Stimulated activated CD4-positive, alpha-beta T cell treated with anti-CD3 and anti-CD28 coated beads, Interleukin-1b, Interleukin-23, amount 100 ng/mL, for 1 hour (primary cell): ENCODE results near the gene OSBPL8.

ENCODE experiments used
- DNase-seq, 2 donors: peaks; one replicate each; pipeline ENCODE4 v3.0.0-alpha.2; 2020; ENCODE audit warnings: low read depth in 2 of 2

The OSBPL8 gene

DNA sequence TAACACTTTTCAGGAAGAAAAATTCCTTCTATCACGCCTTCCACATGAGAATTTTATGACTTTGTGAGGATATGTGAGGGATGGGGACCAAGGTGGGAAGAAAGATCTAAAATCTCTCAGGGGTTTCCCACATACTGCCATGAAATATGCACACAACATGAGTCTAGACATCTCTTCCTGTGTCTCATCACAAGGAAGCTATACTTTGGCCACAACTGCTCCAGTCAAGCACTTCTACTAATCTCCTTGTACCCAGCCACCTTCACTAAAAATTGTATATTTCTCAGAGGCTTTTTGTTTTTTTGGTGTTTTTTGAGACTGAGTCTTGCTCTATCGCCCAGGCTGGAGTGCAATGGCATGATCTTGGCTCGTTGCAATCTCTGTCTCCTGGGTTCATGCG is 3.2 kb downstream of the OSBPL8 start:
- no peak for DNase-seq

DNA sequence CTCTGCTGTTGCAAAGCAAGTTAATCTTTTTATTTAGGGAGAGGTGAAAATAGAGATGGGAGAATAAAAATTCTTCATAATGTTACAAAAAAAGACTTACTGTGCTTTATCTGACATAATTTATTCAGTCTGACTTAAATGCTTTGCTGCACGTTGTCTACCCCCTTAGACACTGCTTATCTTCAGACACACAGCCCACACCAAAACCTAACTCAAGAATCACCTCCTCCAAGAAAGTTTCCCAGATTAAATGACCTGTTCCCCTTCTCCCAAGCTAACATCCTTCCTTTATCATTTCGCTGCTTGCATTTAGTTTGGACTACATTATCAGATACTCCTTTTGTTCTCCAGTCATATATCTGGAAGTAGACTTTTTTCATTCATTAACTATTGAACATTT is 3.8 kb downstream of the OSBPL8 start:
- no peak for DNase-seq

DNA sequence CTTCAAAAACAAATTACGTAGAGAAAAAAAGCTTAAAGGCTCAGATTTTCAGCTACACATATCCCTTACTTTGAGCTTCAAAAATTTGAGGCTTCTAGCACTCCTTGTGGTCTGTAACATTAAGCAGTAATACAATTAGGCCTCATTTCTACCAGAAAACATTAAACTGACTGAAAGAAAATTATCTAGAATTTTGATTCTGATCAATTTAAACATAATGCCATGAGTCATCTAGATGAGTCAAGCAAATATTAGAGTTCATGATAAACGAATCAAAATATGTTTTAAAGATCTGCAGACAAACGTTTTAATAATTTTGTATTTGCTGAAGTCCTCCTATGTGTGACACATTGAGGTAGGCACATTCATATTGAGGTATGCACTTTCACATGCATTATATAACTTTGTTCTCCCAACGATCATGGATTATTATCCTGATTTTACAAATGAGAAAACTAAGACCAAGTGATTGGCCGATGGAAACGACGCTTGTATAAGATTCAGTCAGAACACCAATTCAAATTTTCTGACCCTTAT is 4.3 kb downstream of the OSBPL8 start:
- no peak for DNase-seq

DNA sequence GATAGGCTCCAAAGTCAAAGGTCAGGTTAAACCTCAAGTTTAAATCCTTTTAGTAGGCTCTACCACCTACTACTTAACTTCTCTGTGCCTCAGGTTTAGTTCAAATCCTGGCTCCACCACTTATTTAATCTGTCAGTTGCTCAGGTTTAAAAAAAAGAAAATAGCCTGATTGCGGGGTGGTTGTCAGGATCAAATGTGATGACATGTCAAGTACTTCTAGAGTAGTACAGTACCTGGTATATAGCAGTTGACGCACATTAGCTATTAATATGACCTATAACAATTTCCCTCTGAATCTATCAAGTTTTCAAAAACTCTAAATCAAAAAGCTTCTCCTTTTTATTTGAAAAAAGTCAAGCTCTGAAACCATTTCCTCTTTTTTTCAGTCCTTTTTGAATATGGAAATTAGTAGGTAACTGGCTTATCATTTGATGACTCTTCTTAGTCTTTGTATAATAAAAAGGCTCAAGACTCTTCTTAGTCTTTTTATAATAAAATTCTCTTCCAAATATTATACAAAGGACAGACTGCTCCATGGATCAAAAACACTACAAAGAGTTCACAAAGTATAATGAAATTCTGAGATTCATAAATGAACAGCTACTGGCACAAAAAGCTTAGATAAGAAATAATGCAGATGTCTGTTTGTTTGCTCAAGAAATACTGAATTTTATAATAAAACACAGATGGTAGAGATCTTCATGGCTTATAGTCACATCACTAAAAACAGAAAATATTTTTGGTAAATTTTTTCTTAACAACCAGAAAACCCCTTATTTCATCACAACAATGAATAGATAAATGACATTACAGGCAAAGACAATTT is 5.0 kb downstream of the OSBPL8 start:
- no peak for DNase-seq

DNA sequence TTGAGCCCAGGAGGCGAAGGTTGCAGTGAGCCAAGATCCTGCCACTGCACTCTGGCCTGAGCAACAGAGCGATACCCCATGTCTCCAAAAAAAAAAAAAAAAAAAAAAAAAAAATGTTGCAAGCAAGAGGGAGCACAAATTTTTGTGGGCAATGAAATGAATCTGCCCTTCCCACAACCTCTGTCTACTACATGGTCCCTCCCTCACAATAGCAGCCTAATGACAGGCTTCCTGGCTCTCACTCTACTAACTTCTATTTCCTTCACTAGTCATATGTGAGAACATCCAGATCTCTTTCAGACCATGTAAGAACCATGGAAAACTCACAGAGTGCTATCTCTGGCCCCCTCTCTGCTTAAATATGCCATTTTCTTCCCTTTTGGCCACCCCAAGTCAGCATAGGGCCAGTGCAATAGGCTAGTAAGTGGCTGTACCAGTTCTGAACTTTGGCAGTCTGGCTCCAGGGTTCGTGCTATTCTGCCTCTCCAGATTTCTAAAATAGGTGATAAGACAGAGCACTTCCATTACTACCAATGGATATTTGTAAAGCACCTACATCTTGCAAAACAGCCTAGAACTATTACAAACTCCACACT is 7.1 kb downstream of the OSBPL8 start:
- DNase-seq: no peak

DNA sequence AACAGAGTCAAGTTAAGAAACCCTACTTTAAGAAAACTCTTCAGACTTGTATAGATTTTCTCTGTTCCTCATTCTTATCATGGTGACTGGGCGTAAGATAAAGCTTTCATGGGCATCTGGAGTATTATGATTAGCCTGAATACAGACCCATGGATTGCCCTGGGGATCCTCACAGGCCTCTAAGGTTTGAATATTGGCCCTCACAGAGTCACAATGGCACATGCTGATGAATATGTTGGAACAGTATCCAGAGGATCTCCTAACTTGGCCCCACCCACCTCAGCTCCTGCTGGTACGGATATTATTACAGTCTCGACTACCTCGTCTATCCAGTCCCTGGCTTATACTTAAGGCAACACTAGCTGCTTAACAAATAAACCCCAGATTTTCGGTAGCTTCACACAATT is 8.1 kb downstream of the OSBPL8 start:
- DNase-seq: no peak

DNA sequence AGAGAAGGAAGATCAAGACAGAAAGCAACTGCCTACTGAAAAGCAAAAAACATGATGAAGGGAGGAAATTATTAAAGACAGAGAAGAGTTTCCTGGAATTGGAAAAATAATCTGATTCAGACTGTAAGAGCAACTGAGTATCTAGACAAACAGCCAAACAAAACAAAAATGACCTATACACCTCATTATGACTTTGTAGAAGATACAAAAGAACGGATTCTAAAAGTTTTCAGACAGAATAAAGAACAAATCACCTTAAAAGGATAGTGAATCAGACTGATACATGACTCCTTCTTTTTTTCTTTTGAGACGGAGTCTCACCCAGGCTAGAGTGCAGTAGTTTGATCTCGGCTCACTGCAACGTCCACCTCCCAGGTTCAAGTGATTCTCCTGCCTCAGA is 10.4 kb downstream of the OSBPL8 start:
- DNase-seq: no peak

DNA sequence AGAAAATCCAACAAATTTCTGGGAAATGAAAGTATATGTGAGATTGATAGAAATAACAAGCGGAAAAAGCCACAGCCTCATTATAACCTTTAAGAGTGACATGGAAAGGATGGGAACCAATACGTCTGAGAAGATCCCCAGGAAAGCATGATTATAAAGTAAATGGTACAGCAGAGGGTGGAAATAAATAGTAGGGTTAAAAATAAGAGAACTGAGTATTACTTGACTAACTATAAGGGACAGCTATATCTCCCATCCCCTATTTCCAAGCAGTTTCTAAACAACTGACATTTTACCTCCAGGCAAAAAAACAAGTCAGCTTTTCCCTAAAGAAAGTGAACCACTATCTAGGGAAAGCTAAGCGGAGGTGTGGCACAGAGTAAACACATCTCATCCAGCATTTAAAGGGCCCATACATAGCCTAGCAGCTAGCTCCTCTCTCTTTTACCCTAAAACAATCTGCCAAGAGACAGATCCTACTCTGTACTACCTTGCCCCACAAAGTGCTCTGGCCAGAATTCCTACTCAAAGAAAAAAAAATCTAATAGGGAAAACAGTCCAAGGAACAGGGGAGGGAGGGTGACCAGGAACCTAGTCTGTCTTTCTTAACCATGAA is 11.2 kb downstream of the OSBPL8 start:
- no peak for DNase-seq

DNA sequence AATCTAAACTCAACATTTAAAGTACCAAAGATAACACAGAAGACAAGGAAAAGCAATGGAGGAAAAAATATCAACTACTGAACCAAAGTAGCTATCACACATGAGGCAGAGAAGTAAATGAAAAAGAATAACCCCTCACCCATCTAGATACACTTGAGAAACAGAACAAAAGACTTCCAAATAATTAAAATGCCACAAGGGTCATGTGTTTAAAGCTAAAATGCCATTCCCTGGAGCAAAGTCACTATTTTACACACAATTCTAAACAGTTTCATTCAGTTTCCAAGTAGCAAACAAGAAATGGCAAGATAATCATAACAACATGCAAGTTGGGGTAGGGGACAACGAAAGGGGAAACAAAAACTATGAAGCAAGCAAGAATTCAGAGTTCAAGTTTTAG is 12.0 kb downstream of the OSBPL8 start:
- no peak for DNase-seq

DNA sequence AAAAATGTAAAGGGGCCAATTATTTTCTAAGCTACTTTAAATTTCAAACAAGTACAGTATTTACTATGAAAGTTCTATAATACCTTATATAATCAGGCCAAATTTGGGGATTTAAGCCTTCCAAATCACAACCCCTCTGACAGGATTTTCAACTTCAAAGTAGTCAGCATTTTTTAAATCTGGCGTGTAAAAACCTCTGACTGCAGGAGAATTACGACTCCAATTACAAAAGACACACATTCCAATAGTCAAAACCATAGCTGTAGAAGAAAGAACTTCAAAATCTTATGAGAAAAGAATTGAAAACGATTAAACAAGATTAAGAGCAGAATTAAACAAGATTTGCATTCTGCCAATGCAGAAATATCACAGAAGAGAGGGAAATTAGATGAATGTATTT is 12.7 kb downstream of the OSBPL8 start:
- no peak for DNase-seq

DNA sequence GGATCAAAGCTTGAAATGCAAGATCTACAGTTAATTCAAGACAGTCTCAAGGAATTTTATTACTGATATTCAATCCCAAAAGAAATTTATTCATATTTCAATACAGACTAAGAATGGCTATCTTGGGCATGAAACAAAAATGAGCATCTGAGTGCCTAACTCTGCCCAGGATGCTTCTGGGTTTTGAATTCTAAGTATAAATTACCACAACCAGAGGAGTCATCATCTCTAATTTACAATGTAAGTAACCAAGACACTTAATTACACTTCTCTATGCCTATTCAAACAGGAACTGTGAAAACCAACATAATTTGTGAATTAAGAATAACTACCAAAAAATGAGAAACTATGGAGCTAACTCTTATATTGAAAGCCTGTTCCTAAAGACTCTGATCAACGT is 14.1 kb downstream of the OSBPL8 start:
- no peak for DNase-seq

DNA sequence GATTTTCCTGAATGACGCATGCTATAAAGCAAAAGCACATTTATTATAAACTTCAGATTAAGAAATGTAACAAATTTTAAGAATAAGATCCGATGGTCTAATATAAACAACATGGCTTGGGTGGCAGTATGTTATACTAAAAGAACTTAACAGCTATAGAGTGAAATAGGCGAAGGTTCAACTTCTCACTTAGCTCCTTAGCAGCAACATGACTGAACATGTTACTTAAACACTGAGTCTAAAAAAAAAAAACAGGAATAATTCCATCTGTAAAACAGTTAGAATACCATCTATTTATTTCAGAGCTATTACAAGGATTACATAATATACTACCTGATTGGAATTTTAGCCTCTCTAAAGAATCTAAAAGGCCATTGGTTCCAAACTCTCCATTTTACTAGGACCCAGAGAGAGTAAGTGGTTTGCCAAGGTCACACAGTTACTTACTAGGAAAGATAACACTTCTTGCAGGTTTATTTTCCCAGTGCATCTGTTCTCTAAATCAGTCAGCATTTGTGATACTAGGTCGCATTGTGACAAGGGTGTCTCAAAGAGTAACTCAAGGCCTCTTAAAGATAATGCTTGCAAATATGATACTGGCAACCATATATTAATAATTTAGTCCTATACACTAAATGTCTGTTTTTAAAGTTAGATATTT is 14.8 kb downstream of the OSBPL8 start:
- no peak for DNase-seq

DNA sequence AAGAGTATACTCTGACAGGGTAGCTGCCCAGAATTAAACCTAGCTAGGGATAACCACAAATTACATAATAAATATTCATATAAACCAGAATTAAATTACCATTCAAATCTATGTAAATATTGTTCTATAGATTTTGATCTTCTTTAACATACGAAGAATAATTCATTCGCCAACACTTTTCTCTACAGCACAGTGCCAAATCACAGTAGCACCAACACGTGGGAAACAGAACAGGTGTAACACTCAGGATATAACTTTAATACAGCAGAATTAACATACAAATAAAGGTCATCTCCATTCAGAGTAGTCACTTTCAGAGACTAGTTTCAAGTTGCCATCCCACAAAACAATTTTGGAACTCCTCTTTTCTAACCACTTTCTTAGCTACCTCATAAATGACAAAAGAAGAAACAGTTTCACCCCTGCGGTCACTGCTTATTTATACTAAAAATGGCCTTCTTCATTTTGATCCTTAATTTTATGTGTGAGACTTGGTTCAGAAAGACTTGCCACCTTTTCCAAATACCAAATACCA is 15.7 kb downstream of the OSBPL8 start:
- no peak for DNase-seq

DNA sequence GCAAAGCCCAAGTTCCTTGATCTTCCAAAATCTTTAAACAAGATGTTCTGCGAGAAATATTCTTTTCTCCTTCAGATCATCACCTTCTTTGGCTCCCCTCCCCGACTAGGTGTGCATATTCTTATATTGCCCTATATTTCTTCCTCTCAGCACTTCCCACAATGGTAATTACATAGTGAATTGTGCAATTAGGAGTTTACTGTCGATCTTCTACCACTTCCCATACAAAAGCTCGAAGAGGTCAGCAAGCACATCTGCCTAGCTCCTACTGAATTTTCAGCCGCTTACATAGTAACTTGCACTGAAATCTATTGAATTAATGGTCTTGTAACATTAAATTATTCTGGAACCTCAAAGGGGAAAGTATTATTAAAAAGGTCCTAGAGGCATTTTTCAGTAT is 16.7 kb downstream of the OSBPL8 start:
- no peak for DNase-seq

DNA sequence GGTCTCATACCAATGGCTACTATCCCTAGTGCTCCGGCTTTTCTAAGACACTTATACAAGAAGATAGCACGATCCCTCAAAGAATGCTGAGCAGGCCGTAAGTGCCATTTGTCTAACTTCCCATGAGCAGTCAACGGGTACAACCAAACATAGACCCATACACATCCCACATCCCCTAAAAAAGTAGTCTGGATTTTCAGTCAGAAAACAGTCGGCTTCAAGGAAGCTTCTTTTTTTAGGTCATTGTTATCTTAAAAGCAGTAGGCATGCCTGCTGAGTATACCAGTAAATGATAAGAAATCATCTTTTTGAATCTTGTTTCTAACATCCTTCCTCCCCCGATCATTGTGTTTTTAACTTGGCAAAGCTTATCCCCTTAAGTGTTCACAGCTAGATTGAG is 19.8 kb downstream of the OSBPL8 start:
- DNase-seq: no peak

DNA sequence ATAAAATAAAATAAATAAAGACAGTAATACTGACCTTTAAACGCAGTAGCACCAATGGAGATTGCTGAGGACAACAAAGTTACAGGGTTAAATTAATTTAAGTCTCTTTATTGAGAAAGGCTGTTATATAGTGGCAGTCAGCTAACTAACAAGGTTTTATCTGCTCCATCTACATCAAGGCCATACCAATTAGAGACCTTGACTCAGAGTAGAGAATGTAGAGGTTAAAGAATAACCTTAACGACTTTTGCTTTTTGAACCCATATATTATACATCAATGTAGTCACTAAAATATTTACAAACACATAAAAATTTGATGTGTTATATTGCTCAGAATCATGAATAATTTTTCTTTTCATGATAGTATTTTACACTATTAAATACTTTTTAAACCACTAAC is 21.6 kb downstream of the OSBPL8 start:
- no peak for DNase-seq

DNA sequence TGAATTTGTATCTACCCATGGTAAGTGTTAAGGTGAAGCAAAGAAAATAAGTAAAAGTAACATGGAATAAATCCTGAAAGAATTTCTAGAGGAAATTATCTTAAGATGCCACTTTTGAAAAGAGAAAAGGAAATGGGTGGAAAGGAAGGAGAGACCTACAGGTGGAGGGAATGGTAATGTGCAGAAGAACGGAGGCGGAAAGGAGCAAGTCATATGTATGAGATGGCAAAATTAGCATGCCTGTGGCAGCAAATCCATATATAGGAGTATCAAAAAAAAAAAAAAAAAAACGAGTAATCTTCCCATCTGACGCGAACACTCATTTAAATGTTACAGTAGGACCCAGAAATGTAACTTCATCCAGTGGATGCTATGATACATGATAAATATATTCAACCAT is 23.0 kb downstream of the OSBPL8 start:
- no peak for DNase-seq

DNA sequence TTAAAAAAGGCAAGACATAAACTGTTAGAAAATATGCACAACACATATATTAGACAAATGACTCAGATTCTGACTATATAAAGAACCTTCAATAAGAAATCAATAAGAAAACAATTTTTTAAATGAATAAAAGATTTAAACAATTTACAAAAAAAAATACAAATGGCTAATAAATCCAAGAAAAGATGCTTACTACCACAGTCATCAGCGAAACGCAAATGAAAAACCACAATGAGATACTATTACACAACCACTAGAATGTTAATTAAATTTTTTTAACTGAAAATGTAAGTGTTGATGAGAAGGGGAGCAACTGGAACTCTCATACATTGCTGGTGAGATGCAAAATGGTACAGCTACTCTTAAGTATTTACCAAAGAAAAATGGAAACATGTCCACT is 24.4 kb downstream of the OSBPL8 start:
- no peak for DNase-seq

DNA sequence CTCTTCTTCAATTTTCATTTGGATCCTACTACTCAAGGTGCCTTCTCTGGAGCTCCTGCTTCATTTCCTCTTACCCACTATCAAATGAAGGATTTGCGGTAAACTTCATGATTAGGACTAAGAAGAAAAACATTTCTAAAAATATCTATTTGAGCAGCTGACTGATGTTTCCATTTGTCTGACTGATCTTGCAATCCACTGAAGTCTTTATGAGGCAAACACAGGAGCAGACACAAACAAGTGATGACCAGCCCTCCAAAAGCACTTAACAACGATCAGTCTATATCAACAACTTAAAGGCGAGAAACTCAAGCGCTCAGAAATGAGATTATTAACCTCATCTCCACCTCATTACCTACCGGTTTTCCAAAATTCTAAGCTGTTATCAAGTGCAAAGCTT is 26.2 kb downstream of the OSBPL8 start:
- DNase-seq: no peak

DNA sequence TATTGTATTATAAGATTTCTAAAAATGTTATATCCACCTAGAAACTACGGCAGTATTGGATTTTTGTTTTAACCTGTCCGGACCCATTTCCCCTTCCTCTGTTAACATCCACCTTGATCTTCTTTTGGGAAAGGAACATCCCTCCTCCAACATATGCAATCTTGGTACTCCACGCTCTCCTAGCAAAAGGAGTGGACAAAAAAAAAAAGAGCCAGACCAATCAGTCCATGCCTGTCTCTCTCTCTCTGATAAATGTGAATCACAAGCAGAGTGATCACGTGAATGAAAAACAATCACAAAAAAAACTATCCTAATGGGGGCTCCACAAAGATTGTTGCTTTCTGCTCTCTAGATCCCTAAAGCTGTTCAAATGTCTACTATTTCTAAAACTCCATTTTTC is 27.1 kb downstream of the OSBPL8 start:
- no peak for DNase-seq

DNA sequence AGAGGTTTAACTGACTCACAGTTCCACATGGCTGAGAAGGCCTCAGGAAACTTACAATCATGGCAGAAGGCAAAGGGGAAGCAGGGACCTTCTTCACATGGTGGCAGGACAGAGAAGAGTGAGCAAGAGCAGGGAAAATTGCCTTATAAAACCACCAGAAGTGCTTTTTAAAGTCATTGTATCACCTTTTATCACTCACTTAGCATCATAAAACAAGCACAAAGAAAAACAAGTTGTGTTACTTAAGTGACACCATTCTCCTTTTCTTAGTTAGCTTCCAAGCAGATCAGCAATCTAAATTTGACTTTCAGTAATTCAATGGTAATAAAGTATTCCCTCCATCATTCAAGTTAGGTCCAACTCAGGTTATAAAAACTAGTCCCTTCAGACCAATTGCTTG is 28.5 kb downstream of the OSBPL8 start:
- no peak for DNase-seq

DNA sequence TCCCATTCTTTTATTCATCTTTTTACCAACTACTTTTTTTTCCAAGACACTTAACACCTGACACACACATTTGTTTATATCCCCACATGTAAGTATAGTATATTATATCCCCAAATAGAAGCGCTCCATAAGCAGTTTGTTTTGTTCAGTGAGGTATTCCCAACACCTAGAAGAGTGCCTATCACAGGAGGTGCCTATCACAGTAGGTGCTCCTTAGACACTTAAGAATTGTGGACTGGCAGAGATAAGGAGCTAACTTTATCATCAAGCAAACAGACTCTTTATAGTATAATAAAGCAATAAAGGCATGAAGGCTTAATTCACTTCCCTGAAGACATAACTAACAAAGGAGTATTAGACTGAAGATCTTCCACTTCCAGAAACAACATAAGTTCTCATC is 29.1 kb downstream of the OSBPL8 start:
- no peak for DNase-seq
